GM12872 (cell line): ENCODE data around the gene STEAP1B.

Experiments
- TF ChIP-seq, protein P1 (sequence below): IDR thresholded peaks from 3 replicates; pipeline ENCODE4 v1.5.1; 2011; ENCODE audit warnings: low read depth, mild to moderate bottlenecking, low read length, moderate library complexity; ENCODE audit not compliant: insufficient read depth

STEAP1B gene

DNA sequence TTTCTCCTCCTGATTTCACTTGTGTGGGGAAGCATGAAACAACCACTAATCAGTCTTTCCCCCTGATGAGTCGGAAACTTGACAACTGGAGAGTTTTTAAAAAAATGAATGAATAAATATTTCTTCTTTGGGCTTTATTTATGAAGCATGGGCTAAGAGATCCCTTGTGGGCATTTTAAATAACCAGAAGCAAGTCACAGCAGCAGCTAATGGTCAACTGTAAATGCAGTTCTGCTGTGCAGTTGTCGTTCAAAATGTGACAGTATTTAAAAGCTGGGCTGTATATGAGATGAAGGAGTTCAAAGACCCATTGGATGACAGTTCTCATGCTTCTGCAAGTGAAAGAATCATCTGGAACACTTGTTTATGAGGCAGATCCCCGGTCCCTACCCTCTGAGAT, 54.1 kb downstream of the STEAP1B start:
- TF ChIP-seq, protein P1, sequence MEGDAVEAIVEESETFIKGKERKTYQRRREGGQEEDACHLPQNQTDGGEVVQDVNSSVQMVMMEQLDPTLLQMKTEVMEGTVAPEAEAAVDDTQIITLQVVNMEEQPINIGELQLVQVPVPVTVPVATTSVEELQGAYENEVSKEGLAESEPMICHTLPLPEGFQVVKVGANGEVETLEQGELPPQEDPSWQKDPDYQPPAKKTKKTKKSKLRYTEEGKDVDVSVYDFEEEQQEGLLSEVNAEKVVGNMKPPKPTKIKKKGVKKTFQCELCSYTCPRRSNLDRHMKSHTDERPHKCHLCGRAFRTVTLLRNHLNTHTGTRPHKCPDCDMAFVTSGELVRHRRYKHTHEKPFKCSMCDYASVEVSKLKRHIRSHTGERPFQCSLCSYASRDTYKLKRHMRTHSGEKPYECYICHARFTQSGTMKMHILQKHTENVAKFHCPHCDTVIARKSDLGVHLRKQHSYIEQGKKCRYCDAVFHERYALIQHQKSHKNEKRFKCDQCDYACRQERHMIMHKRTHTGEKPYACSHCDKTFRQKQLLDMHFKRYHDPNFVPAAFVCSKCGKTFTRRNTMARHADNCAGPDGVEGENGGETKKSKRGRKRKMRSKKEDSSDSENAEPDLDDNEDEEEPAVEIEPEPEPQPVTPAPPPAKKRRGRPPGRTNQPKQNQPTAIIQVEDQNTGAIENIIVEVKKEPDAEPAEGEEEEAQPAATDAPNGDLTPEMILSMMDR, result no peak

DNA sequence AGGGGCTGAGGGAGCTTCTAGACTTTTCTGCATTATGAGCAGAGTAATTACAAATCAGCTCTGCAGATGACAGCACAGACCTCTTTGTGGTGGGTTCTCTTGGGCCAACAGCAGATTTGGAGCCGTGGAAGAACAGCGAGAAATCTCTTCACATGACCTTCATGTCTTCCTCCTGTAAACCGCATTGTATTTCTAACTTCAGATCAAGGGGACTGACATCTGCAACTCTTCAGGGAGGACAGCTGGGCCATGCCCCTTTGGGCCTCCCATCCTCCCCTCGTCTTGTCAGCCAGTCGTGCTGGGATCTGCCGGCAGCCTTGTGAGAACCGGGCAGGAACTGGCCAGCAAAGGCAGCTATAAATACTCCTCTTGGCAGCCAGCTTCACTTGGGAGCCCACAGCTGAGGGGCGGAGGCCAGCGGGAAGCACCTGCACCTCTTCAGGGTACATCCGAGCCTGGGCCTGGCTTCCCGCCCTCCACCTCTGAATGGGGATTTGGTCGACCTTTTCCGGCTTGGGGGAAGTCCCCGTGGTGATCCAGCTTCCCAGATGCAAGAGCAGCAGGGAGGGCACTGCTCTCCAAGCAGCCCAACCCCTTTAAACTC, 54.7 kb downstream of the STEAP1B start:
- TF ChIP-seq, protein P1, result no peak

DNA sequence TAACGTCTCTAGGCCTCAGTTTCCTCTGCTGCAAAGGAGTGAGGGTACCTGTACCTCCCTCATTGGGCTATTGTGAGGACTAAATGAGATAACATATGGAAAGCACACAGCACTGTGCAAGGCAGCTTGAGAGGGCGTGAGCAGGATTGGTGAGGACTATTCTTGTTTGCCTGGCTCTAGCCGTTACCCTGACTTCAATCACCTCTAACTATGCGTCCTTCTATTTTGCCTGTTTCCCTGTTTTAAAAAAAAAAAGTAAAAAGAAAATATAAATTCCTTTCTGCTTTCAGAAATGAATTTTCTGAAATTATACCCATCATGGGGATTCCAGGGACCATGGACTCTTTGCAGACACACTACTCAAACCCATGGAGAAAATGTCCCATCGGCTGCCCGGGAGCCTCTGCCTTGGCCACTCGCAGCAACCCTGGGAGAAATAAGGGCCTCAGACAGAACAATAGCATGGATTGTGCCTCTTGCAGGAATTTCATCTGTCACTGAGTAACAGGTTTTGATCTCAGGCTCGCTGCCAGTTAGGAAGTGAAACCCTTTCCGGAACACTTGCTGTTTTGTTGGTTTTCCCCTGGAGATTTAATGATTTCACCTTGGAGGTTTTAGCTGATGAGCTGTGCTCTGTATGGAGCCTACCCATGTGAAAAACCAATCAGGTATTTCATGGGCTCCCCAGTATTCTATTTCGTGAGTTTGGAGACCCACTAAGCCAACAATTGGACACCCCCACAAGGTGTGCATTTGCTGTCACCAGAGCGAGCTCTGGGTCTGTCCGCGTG, 55.6 kb downstream of the STEAP1B start:
- TF ChIP-seq, protein P1, result no peak

DNA sequence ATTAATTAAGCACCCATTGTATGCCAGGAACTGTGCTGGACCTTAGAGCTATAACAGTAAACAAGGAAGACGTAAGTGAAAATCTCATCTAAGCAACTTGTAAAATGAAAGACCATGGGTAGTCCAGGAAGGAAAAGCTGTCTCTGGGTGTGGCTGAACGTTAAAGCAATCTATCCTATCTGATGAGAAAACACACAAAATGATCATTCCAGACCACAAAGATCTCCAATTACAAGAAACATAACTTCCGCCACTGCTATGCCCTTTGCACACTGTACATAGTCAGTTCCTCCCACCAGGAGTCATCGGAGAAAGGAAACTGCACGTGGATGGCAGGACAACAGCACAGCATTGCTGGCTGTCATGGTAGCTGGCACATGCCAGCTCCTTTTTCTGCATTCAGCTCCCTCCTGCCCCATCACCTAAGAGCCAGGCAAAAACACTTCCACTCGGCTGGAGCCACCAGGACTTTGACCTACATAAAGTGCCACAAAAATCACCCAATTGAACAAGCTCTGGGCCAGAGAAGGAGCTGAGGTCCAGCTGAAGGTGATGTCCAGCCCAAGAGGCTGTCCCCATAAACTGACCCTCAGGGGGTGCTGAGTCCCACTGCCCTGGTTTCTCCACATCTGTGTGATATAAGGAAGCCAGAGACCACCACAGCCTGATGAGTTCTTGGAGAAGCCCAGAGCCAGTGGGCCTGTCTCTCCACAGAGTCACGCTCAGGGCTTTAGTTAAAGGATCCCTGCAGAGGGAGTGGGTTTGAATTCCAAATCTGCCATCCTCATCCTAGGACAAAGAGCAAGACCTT, 56.4 kb downstream of the STEAP1B start:
- TF ChIP-seq, protein P1, result no peak

DNA sequence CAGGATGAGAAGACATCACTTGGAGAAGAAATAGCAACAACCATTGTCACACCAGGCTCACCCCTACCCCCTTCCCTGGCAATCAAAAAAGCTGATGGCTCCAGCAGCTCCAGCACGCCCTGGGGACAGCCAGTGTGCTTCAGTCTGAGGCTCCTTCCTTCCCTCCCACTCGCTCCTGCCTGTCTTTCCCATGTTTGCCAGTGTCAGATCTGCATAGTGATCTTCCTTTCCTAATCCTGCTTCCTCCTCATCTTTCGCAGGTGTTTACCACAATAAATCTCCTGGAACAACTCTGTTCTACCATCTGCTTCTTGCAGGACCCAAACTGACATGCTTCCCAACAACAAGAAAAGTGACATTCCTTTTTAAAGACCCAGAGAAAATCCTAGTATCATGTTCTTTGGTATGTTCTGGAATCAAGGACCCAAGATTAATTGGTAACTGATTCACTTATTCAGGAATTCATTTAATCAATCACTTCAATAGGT, 57.1 kb downstream of the STEAP1B start:
- TF ChIP-seq, protein P1, result no peak

DNA sequence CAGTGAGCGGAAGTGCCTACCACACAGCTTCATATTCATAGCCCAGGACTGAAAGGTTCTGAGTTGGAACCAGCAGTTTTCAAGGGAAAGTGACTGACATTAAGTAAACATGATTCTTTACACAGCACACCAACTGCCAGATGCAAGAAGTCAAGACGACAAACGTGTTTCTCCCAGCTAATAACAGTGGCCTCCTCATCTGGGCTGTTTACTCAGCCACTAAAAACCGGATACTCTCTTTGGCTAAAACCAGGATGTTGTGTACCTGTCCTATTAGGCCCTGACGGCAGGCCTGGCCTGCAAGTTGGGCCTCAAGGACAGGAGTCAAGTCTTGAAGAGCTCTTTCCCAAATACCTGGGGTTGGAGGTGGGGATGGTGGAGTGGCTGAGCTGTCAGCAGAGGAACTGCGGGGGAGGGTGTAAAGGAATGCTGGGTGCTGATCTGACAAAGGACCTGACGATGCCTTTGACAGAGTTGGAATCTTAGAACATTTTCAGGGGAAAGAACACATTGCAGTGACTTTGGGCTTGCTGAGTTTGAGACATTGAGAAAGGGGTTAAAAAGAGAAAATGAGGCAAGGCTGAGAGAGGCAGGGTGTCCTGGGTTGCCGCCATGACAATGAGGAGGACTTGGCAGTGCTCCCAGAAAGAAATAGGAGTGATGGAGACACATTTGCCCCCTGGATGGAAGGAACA, 57.7 kb downstream of the STEAP1B start:
- TF ChIP-seq, protein P1, result no peak
